GM12874 (cell line): Measurements from ENCODE around the gene CAPN10.

ENCODE experiments used
- TF ChIP-seq, protein P1 (sequence below): IDR thresholded peaks from 2 replicates; pipeline ENCODE4 v1.5.1; 2011; ENCODE audit warnings: low read depth, mild to moderate bottlenecking, control low read depth, low read length, moderate library complexity; ENCODE audit not compliant: insufficient read depth

Gene CAPN10

DNA sequence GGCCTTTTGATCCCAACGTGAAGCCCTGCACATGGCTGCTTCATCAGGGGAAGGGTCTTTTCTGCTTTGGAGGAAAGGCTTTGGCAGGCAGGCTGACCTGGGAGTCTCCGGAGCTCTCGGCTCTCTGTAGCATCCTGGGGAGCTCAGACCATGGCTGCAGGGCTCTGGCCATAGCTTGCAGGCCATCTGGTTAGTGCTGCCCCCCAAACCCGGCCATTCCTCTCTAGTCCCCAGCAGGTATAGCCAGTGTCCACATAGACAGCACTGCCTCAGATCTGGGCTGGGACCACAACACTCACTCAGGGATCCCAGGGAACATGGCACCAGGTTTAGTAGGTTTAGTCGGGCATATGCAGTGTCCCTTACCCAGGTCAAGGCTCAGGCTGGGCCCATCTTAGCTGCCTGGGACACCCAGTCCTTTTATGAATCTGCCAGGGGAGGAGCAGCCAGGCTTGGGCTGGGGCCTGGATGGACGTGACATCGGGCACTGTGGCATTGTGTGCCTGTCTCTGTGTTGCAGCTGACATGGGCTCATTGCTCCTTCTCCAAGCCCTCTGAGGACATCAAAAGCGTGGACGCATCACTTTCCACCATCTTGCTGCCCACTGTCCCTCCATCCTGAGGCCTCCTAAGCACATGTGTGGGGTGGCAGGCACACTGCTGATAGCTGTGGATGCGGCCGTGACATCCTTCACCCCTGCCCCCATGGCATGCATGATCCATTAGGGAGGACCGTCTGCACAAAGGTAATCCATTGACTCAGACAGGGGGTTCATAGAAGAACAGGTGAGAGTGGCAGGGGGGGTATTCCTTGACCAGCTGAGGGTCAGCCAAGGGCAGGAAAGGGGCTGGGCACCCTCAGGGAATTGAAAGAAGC is 19.6 kb downstream of the CAPN10 start:
- TF ChIP-seq, protein P1, sequence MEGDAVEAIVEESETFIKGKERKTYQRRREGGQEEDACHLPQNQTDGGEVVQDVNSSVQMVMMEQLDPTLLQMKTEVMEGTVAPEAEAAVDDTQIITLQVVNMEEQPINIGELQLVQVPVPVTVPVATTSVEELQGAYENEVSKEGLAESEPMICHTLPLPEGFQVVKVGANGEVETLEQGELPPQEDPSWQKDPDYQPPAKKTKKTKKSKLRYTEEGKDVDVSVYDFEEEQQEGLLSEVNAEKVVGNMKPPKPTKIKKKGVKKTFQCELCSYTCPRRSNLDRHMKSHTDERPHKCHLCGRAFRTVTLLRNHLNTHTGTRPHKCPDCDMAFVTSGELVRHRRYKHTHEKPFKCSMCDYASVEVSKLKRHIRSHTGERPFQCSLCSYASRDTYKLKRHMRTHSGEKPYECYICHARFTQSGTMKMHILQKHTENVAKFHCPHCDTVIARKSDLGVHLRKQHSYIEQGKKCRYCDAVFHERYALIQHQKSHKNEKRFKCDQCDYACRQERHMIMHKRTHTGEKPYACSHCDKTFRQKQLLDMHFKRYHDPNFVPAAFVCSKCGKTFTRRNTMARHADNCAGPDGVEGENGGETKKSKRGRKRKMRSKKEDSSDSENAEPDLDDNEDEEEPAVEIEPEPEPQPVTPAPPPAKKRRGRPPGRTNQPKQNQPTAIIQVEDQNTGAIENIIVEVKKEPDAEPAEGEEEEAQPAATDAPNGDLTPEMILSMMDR, result no peak

DNA sequence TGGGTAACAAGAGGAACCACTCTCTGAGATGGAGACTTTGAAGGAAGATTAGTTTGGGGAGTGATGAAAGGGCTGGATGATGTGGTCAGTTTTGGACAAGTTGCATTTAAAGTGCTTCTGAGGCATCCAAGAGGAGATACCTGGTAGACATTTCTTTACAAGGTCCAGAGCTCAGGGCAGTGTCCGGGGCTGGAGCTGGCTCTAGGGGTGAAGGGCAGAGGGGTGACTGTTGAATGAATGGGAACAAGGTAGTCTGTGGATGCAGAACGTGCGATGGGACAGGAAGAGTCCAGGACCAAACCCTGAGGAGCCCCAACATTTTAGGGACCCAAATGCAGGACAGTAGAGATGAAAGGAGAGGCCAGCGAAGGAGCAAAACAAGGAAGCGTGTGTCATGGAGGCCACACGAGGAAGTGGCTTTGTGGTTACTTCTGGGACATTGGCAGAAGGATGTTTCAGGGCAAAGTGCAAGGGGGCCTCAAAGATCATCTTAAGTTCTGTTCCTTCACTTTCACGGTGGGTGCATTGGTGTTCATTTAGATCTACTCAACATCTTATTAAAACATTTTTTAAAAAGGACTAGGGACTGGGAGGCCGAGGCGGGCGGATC is 25.2 kb downstream of the CAPN10 start:
- TF ChIP-seq, protein P1, result no peak

DNA sequence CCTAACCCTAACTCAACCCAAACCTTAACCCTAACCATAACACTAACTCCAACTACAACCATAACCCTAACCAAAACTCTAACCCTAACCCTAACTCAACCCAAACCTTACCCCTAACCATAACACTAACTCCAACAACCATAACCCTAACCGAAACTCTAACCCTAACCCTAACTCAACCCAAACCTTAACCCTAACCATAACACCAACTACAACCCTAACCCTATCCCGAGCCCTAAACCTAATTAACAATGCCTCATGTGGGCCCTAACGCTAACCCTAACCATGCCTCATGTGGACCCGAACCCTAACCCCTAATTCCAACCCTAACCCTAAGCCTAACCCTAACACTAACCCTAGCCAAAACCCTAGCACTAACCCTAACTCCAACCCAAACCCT is 27.2 kb downstream of the CAPN10 start:
- TF ChIP-seq, protein P1, result no peak

DNA sequence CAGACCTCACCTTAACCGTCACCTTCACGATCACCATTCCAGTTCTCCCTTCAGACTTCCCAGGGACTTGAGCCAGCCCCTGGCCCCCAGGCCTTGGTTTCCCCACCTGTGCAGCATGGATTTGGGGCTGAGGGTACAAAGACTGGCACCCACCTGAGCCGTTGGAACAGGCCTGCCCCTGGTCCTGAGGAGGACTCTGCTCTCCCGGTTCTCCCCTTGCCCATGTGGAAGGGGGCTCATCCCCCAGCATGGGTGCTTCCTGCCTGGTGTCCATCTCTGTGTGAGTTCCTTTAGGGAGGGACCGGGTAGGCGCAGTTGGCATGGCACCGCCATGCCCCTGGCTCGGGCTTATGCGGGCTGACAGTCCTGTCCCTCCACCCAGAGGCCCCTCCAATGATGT is 27.9 kb downstream of the CAPN10 start:
- TF ChIP-seq, protein P1, result no peak

DNA sequence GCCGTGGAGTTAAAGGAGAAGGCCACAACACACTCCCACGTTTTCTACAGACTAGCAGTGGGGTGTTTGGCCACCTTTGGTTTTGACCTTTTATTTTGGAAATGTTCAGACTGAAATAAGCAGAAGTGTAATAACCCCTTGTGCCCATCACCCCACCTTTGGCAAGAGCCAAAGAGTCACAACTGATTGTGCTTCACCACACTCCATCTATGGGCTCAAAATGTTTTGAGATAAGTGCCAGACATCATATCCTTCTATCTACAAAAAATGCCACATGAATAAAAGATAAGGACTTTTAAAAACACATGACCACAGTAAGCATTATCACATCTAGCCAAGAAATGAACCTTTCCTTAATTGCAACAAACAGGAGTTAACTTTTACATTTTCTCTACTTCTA is 28.9 kb downstream of the CAPN10 start:
- TF ChIP-seq, protein P1, result no peak

DNA sequence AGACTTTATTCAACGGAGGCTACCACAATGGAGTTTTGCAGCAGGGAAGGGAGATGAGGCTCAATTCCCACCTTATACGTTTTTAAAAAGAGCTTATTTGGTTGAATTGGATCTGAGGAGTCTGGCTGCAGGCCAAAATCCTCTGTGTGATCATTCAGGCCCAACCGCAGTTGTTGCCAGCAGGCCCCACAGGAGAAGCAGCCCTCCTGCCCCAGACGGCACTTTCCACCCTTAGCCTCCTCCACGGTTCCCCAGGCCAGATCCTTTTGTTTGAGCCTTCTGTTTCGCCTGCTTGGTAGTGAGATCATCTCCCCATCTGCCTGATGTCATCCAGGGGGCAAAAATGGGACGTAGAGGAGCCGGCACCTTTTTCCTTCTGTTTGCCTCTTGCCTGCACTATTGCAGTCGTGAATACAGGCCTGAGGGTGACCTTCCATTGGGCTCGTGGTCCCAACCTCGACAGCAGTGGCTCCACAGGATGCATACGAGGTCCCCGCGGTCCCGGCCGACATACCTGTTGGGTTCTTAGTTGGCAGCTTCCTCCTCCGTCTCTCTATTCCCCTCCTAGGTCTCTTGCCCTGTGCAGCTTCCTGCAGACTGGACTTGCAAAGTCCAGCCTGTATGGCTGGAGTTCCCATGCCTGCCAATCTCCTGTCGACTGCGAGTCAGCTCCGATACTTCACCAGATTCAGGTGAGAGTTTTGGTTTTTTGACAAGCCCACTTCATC is 29.4 kb downstream of the CAPN10 start:
- TF ChIP-seq, protein P1, result no peak

DNA sequence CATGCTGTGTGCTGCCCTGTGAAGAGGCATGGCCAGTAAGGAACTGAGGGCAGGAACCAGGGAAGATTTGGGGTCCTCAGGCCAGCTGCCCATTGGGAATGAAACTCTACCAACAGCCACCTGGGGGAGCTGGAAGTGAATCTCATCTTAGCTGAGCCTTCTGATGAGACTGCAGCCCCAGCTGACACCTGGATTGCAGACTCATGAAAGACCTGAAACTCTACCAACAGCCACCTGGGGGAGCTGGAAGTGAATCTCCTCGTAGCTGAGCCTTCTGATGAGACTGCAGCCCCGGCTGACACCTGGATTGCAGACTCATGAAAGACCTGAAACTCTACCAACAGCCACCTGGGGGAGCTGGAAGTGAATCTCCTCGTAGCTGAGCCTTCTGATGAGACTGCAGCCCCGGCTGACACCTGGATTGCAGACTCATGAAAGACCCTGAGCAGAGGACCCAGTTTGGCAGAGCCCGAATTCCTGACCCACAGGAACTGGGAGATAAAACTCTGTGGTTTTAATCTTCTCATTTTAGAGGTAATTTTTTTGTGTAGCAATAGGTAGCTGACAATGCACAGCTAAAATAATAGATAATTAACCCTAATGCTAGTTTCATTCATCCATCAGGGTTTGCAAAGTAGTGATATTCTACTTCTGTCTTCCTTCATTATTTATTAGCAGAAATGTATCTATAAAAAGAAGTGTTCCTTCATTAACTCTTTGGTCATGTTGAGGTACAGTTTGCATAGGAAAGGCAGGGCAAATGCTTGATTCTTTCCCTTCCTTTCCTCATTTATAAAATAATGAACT is 30.5 kb downstream of the CAPN10 start:
- TF ChIP-seq, protein P1, result 0 out of 2 replicates have a peak, but pooled peaks have one; percentile 15
